Measurements from ENCODE around the gene SERPINE2. TPM values are rescaled to one million over a fixed set of nuclear protein-coding genes. Genes with fewer than 3 reads are reported as not detected.

The SERPINE2 gene
- total and polyA plus RNA-seq, 7 donors: 3.6 to 31.9 (median 8.6) TPM

GRCh38 chr2:223928113-223929006, 110.7 kb downstream of the SERPINE2 start:
- Histone ChIP-seq H3K9me3 (no peaks in the 10 kb centered on the region), H3K36me3 (no peaks in the 10 kb centered on the region), H3K27me3 (no peaks in the 10 kb centered on the region), H3K4me3 (no peak overlapping the region), H3K4me1 (peaks cover 0 to 20% (median 9%) of the 10 kb centered on the region in 4 donors), H3K27ac (no peak overlapping the region)
- intact Hi-C loops (cut with DNase I): no loop called here
- TF ChIP-seq CTCF (IDR thresholded peaks at IDR 0.05) (no peak), EP300 (IDR thresholded peaks at IDR 0.05) (no peak), POLR2AphosphoS5 (IDR thresholded peaks at IDR 0.05) (no peak), POLR2A (IDR thresholded peaks at IDR 0.05) (no peak)
- WGBS, 2 donors: 80 to 95% methylated on average over 7 of the region's 7 CpGs
- no peak for DNase-seq

GRCh38 chr2:223925106-223925505, 114.0 kb downstream of the SERPINE2 start:
- TF ChIP-seq EP300 (IDR thresholded peaks at IDR 0.05) (no peak), POLR2AphosphoS5 (IDR thresholded peaks at IDR 0.05) (no peak), CTCF (IDR thresholded peaks at IDR 0.05) (no peak), POLR2A (IDR thresholded peaks at IDR 0.05) (no peak)
- H3K9me3 ChIP-seq: no peaks in the 10 kb centered on the region
- no peaks in the 10 kb centered on the region for H3K27me3 ChIP-seq
- no peaks in the 10 kb centered on the region for H3K36me3 ChIP-seq
- H3K27ac ChIP-seq: no peak overlapping the region
- intact Hi-C loops (cut with DNase I): no loop called here
- no peak overlapping the region for H3K4me3 ChIP-seq
- peaks cover 0 to 20% (median 6%) of the 10 kb centered on the region in 4 donors for H3K4me1 ChIP-seq
- WGBS, 2 donors: 93 to 96% methylated on average over 3 of the region's 3 CpGs
- no peak for DNase-seq

Other genes starting within 250 kb of the SERPINE2 start
- under 1 TPM in 2 of 4 donors, not detected in 2; 0.14 to 0.99 TPM for gene AP1S3, start 201.7 kb downstream of the SERPINE2 start, total RNA-seq
- gene AP1S3, start 201.7 kb downstream of the SERPINE2 start, polyA plus RNA-seq: 1 to 10 TPM; 3.0 to 7.2 (median 4.0) TPM
- gene WDFY1, start 94.0 kb downstream of the SERPINE2 start, total RNA-seq: 10 to 100 TPM; 21.6 to 31.1 (median 23.5) TPM
- 10 to 100 TPM; 17.4 to 36.1 (median 32.0) TPM for gene WDFY1, start 94.0 kb downstream of the SERPINE2 start, polyA plus RNA-seq
- 10 to 100 TPM; 14.9 to 22.8 (median 20.4) TPM for gene MRPL44, start 81.8 kb downstream of the SERPINE2 start, total RNA-seq
- 10 to 100 TPM; 35.4 to 51.3 (median 38.2) TPM for gene MRPL44, start 81.8 kb downstream of the SERPINE2 start, polyA plus RNA-seq

Data from sigmoid colon (tissue), 7 donors.